GM12801 (cell line): ENCODE data around the gene MARK2.

Source experiments
- TF ChIP-seq, protein P1 (sequence below): IDR thresholded peaks from one replicate; pipeline ENCODE4 v1.5.1; 2011; ENCODE audit warnings: control low read depth; ENCODE audit not compliant: insufficient read length; ENCODE audit errors: extremely low read depth

Gene MARK2

DNA sequence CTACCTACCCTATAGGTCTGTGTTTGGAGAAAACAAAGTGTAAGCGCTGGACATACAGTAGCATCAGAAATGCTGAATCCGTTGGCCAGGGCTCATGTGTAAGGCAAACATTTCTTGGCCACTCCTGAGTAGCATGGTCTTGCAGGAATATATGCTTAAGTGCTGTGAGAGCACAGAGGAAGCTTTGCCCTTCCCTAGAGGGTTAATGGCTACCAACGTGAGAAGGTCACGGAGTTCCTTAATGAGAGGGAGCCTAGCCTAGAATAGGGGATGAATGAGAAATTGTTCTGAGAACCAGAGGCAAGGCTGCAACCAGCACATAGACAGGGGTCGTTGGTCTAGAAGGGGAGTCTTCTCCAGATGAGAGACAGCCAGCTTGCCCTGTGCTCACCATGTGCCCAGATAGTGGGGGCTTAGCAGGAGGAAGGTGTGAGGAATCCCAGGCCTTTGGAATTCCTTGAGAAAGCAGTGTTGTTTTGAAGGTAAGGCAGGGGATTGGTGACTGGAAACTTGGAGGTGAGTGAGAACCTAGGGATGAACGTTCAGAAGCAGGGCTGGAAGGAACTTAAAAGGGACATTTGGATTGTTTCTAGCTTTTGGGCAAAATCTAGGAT lies 48.6 kb downstream of the MARK2 start:
- TF ChIP-seq, protein P1, sequence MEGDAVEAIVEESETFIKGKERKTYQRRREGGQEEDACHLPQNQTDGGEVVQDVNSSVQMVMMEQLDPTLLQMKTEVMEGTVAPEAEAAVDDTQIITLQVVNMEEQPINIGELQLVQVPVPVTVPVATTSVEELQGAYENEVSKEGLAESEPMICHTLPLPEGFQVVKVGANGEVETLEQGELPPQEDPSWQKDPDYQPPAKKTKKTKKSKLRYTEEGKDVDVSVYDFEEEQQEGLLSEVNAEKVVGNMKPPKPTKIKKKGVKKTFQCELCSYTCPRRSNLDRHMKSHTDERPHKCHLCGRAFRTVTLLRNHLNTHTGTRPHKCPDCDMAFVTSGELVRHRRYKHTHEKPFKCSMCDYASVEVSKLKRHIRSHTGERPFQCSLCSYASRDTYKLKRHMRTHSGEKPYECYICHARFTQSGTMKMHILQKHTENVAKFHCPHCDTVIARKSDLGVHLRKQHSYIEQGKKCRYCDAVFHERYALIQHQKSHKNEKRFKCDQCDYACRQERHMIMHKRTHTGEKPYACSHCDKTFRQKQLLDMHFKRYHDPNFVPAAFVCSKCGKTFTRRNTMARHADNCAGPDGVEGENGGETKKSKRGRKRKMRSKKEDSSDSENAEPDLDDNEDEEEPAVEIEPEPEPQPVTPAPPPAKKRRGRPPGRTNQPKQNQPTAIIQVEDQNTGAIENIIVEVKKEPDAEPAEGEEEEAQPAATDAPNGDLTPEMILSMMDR = no peak

DNA sequence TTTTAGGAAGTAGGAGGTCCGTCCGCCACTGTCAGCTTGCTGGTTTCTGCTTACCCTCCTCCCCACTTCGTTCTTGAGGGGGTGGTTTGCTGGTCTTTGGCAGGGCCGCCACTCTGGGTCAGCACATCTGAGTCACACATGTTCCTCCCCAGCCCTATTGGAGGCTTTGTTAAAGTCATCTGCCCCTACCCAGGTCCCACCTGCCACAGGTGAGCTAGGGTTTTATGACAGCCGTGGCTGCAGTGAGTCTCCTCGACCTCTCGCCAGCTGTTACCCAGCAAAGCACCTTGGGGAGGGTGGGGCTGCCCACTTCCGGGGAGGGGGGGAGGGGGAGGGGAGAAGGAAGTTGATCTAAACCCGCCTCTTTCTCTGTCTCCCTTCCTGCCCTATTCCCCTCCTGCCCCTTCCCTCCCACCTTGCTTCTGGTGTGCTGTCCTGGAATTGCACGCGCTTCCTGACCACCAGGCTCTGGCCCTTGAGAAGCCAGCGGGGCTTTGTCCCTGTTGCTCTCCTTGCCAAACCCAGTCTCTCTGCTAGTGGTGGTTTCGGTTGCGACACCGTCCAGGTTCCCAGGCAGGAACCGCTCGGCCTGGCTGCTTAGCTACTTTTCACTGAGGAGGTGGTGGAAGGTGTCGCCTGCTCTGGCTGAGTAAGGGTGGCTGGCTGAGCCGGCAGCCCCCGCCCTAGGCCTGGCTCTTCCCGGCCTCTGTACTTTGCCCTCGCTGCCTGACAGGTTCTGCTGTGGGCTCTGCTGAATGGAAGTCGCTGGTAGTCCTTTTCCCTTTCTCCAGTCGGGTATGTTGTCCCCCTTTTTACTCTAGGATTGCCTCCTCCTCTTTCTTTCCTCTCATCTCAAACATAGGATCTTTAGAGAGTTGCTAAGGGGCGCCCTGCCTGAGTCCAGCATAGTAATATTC lies 49.5 kb downstream of the MARK2 start:
- TF ChIP-seq, protein P1 = no peak

- TF ChIP-seq, protein P1 = no peak
Observed at GRCh38 chr11:63889344-63889743, 50.4 kb downstream of the MARK2 start.

- TF ChIP-seq, protein P1 = no peak
Observed at GRCh38 chr11:63890368-63890767, 51.5 kb downstream of the MARK2 start.

DNA sequence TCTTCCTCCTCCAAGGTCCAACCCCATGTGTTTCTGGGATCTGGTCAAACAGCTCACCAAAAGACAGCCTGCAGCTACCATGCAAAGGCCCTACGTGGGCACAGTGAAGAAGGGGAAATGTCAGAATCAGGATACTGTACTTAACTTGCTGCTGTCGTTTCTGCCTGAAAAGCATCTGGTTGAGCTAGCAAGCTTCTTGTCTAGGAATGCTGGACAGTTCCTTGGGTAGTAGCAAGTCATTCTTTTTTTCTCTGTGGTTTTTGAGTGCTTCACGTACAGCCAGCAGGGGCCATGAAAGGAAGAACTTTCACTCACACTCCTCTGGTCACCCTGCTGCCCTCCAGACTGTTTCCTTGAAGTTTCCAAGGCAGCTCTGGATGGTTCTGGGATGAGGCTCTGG lies 53.3 kb downstream of the MARK2 start:
- TF ChIP-seq, protein P1 = no peak

DNA sequence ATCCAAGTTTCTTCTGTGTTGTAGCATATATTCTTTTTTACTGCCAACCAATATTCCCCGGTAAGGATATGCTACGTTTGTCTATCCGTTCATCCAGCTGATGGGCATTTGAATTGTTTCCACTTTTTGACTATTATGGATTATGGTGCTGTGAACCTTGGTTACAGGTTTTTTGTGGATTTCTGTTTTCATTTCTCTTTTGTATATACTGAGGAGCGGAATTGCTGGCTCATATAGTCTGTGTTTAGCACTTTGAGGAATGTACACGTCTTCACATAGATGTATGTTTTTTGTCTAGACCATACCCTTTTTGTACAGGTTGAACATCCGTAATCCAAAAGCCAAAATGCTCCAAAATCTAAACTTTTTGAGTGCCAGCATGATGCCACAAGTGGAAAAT lies 54.4 kb downstream of the MARK2 start:
- TF ChIP-seq, protein P1 = no peak

GRCh38 chr11:63896071-63896470 lies 57.2 kb downstream of the MARK2 start:
- TF ChIP-seq, protein P1 = no peak
